ENCODE measurements around the gene PLA2G2E.

DNA sequence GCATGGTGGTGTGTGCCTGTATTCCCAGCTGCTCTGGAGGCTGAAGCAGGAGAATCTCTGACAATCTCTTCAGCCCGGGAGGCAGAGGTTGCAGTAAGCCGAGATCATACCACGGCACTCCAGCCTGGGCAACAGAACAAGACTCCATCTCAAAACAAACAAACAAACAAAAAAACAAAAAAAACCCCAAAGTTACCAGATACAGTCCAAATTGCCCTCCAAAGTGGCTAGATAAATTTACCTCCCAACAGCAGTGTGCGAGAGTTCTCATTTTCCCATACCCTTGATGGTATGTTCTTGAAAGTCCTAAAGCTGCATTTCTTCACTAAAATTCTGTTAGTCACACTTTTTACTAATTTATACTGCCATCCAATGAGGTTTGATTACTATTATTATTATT, 44.2 kb downstream of the PLA2G2E start:
- TF ChIP-seq, protein P1, sequence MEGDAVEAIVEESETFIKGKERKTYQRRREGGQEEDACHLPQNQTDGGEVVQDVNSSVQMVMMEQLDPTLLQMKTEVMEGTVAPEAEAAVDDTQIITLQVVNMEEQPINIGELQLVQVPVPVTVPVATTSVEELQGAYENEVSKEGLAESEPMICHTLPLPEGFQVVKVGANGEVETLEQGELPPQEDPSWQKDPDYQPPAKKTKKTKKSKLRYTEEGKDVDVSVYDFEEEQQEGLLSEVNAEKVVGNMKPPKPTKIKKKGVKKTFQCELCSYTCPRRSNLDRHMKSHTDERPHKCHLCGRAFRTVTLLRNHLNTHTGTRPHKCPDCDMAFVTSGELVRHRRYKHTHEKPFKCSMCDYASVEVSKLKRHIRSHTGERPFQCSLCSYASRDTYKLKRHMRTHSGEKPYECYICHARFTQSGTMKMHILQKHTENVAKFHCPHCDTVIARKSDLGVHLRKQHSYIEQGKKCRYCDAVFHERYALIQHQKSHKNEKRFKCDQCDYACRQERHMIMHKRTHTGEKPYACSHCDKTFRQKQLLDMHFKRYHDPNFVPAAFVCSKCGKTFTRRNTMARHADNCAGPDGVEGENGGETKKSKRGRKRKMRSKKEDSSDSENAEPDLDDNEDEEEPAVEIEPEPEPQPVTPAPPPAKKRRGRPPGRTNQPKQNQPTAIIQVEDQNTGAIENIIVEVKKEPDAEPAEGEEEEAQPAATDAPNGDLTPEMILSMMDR (IDR thresholded peaks at IDR 0.05; ENCODE audit: low read depth, low read length) = no peak
- TF ChIP-seq POLR2A (IDR thresholded peaks at IDR 0.05; ENCODE audit: extremely low read depth, insufficient read length) = no peak

Data from NB4 (cell line).